BE2C (cell line): ENCODE data around the gene LDHB.
"Not testable (repeated sequence)": the region's sequence is repeated elsewhere in the genome, so short reads cannot be mapped to it uniquely, and the experiment has no call there.

Experiments used
- DNase-seq: peaks from one replicate; pipeline ENCODE4 v3.0.0-alpha.2; 2020
- H3K27me3 ChIP-seq: fragments of 250-450 bp; sonication (Bioruptor Pico); 2 replicates; pipeline ENCODE4 v1.5.1; 2020; ENCODE audit warnings: mild to moderate bottlenecking
- H3K36me3 ChIP-seq: fragments of 250-450 bp; sonication (Bioruptor Pico); 2 replicates; pipeline ENCODE4 v1.5.1; 2020; ENCODE audit warnings: mild to moderate bottlenecking
- H3K4me1 ChIP-seq: fragments of 250-450 bp; sonication (Bioruptor Pico); 2 replicates; pipeline ENCODE4 v1.5.1; 2020
- H3K4me3 ChIP-seq: 2 replicates; pipeline ENCODE4 v1.5.1; 2011; ENCODE audit warnings: low read depth, low read length
- H3K9me3 ChIP-seq: fragments of 250-450 bp; sonication (Bioruptor Pico); 2 replicates; pipeline ENCODE4 v1.5.1; 2020
- CTCF ChIP-seq: IDR thresholded peaks from 2 replicates; pipeline ENCODE4 v1.5.1; 2012; ENCODE audit warnings: mild to moderate bottlenecking, low read depth, low read length

LDHB gene

GRCh38 chr12:21602774-21603173 is 54.9 kb downstream of the LDHB start:
- DNase-seq: no peak
- peaks cover 12% of the 10 kb centered on the region for H3K27me3 ChIP-seq
- TF ChIP-seq CTCF: no peak
- no peaks in the 10 kb centered on the region for H3K36me3 ChIP-seq
- H3K4me1 ChIP-seq: no peaks in the 10 kb centered on the region
- no peaks in the 10 kb centered on the region for H3K9me3 ChIP-seq
- no peak overlapping the region for H3K4me3 ChIP-seq

GRCh38 chr12:21600196-21600595 is 57.4 kb downstream of the LDHB start:
- Histone ChIP-seq H3K4me1 (no peaks in the 10 kb centered on the region), H3K36me3 (no peaks in the 10 kb centered on the region), H3K4me3 (no peak overlapping the region), H3K27me3 (peaks cover 12% of the 10 kb centered on the region), H3K9me3 (no peaks in the 10 kb centered on the region)
- DNase-seq: no peak
- no peak for TF ChIP-seq CTCF

GRCh38 chr12:21599143-21599999 is 58.3 kb downstream of the LDHB start:
- H3K4me1 ChIP-seq: no peaks in the 10 kb centered on the region
- no peak for DNase-seq
- no peaks in the 10 kb centered on the region for H3K36me3 ChIP-seq
- H3K27me3 ChIP-seq: peaks cover 12% of the 10 kb centered on the region
- TF ChIP-seq CTCF: no peak
- H3K4me3 ChIP-seq: no peak overlapping the region
- no peaks in the 10 kb centered on the region for H3K9me3 ChIP-seq

DNA sequence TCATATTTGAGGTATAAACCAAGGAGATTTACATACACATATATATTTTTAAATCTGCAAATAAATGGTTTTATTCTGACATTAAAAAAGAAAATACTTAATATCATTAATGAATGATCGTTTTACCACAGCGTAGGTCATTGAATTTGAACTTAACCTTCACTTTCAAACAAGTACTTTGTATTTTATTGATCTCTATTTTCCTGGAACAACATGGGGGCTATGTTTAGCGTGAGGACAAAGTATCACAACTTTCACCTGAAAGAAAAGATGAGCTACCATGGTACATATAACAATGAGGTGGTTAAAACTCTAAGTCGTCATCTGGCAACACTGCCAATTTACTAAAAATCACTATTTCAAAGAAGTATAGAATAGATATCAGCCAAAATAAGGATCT is 59.0 kb downstream of the LDHB start:
- no peak for DNase-seq
- H3K4me1 ChIP-seq: no peaks in the 10 kb centered on the region
- no peak for TF ChIP-seq CTCF

GRCh38 chr12:21595356-21595755 is 62.3 kb downstream of the LDHB start:
- DNase-seq, H3K4me1 ChIP-seq, H3K4me3 ChIP-seq, H3K9me3 ChIP-seq, H3K27me3 ChIP-seq, H3K36me3 ChIP-seq: not testable (repeated sequence)

More for the DNA sequence above, 59.0 kb downstream of the LDHB start:
- Histone ChIP-seq H3K36me3 (no peaks in the 10 kb centered on the region), H3K4me3 (no peak overlapping the region), H3K27me3 (peaks cover 12% of the 10 kb centered on the region), H3K9me3 (no peaks in the 10 kb centered on the region)

- H3K36me3 ChIP-seq: no peaks in the 10 kb centered on the region
Measured at GRCh38 chr12:21585485-21585884, 72.2 kb downstream of the LDHB start.

More at GRCh38 chr12:21585485-21585884, 72.2 kb downstream of the LDHB start:
- no peak for TF ChIP-seq CTCF
- no peaks in the 10 kb centered on the region for H3K4me1 ChIP-seq
- no peaks in the 10 kb centered on the region for H3K9me3 ChIP-seq
- no peak for DNase-seq
- H3K27me3 ChIP-seq: no peaks in the 10 kb centered on the region
- H3K4me3 ChIP-seq: no peak overlapping the region
